ENCODE measurements around the gene ANKRD40. TPM values are rescaled to one million over a fixed set of nuclear protein-coding genes. Genes with fewer than 3 reads are reported as not detected.

The ANKRD40 gene
- total RNA-seq, 2 donors from 2014 or later, result 21.3 to 27.0 TPM

- peak overlapping the region in 3 of 4 donors; percentile 90 to 94 (median 93) for H3K27ac ChIP-seq
Measured at GRCh38 chr17:50696365-50696879, 11.3 kb downstream of the ANKRD40 start.

GRCh38 chr17:50693036-50693682 lies 14.6 kb downstream of the ANKRD40 start:
- intact Hi-C loops (cut with DNase I), result loop anchor here (10.0 kb wide), 1 partner anchor 208 kb away; no protein-coding TSS in a partner anchor
- H3K36me3 ChIP-seq (replicated peaks in 1 of 2; ENCODE audit: insufficient read depth in 1 of 2, low read depth in 2 of 2), result peaks cover 0 to 7% of the 10 kb centered on the region in 2 donors
- H3K9me3 ChIP-seq, result no peaks in the 10 kb centered on the region
- peak overlapping the region; percentile 90 to 94 (median 94) for H3K27ac ChIP-seq
- no peak overlapping the region for H3K4me3 ChIP-seq
- no peak for TF ChIP-seq POLR2A (IDR thresholded peaks at IDR 0.05)
- TF ChIP-seq CTCF (IDR thresholded peaks at IDR 0.05), result no peak
- peaks cover 96% of the 10 kb centered on the region for H3K4me1 ChIP-seq
- no peaks in the 10 kb centered on the region for H3K27me3 ChIP-seq
- WGBS, 2 donors, result 10 to 17% methylated on average over 5 of the region's 5 CpGs
- ATAC-seq, result peak; percentile 73
- no peak for DNase-seq

More at GRCh38 chr17:50696365-50696879, 11.3 kb downstream of the ANKRD40 start:
- H3K27me3 ChIP-seq, result no peaks in the 10 kb centered on the region
- peaks cover 0 to 16% of the 10 kb centered on the region in 2 donors for H3K36me3 ChIP-seq (replicated peaks in 1 of 2; ENCODE audit: insufficient read depth in 1 of 2, low read depth in 2 of 2)
- TF ChIP-seq CTCF (IDR thresholded peaks at IDR 0.05) (no peak), POLR2A (IDR thresholded peaks at IDR 0.05) (no peak)
- no peak overlapping the region for H3K4me3 ChIP-seq
- DNase-seq, result no peak
- no peaks in the 10 kb centered on the region for H3K9me3 ChIP-seq
- intact Hi-C loops (cut with DNase I), result loop anchor here (5.0 to 10.0 kb wide), 3 partner anchors 69 to 212 kb away; no protein-coding TSS in a partner anchor
- ATAC-seq, result no peak
- peaks cover 63% of the 10 kb centered on the region for H3K4me1 ChIP-seq
- 78 to 85% methylated on average over 3 of the region's 3 CpGs for WGBS, 2 donors

GRCh38 chr17:50692448-50693035 lies 15.2 kb downstream of the ANKRD40 start:
- Histone ChIP-seq H3K9me3 (no peaks in the 10 kb centered on the region), H3K27me3 (no peaks in the 10 kb centered on the region), H3K4me1 (peaks cover 96% of the 10 kb centered on the region), H3K4me3 (no peak overlapping the region), H3K36me3 (replicated peaks in 1 of 2; ENCODE audit: insufficient read depth in 1 of 2, low read depth in 2 of 2) (peaks cover 0 to 7% of the 10 kb centered on the region in 2 donors), H3K27ac (peak overlapping the region; percentile 90 to 94 (median 94))
- ATAC-seq (peak; percentile 1), DNase-seq (peak in 1 of 4 donors; percentile 42)
- WGBS, 2 donors, result 10 to 20% methylated on average over 6 of the region's 6 CpGs
- intact Hi-C loops (cut with DNase I), result loop anchor here (10.0 kb wide), 1 partner anchor 208 kb away; no protein-coding TSS in a partner anchor
- TF ChIP-seq CTCF (IDR thresholded peaks at IDR 0.05) (no peak), POLR2A (IDR thresholded peaks at IDR 0.05) (no peak)

GRCh38 chr17:50691550-50692447 lies 15.9 kb downstream of the ANKRD40 start:
- DNase-seq (peak; percentile 83 to 93 (median 90)), ATAC-seq (peak; percentile 70)
- 15 to 19% methylated on average over 6 of the region's 6 CpGs for WGBS, 2 donors
- H3K4me1 ChIP-seq, result peaks cover 97% of the 10 kb centered on the region
- intact Hi-C loops (cut with DNase I), result loop anchor here (10.0 kb wide), 1 partner anchor 207 kb away; no protein-coding TSS in a partner anchor
- TF ChIP-seq CTCF (IDR thresholded peaks at IDR 0.05) (no peak), POLR2A (IDR thresholded peaks at IDR 0.05) (no peak)
- no peaks in the 10 kb centered on the region for H3K9me3 ChIP-seq
- no peaks in the 10 kb centered on the region for H3K27me3 ChIP-seq
- H3K36me3 ChIP-seq (replicated peaks in 1 of 2; ENCODE audit: insufficient read depth in 1 of 2, low read depth in 2 of 2), result peaks cover 0 to 7% of the 10 kb centered on the region in 2 donors
- peak overlapping the region; percentile 90 to 94 (median 94) for H3K27ac ChIP-seq
- no peak overlapping the region for H3K4me3 ChIP-seq
